H1 (cell line): Measurements from ENCODE around the gene NARS2. TPM values are rescaled to one million over a fixed set of nuclear protein-coding genes. Genes with fewer than 3 reads are reported as not detected.

Experiments used
- CTCF ChIA-PET: fragments of 300-600 bp; sonication (Branson Sonifier 250); formaldehyde crosslinking; loops from one replicate; lab custom pipeline; 2021; ENCODE audit not compliant: partially characterized antibody; lab: Charles Lee
- POLR2A ChIA-PET: fragments of 300-600 bp; sonication (Branson Sonifier 250); formaldehyde crosslinking; loops from one replicate; lab custom pipeline; 2021; ENCODE audit warnings: inconsistent platforms; ENCODE audit not compliant: partially characterized antibody; lab: Charles Lee
- DNase-seq, 2 experiments: peaks; one replicate each; pipeline versions ENCODE4 v3.0.0 to v3.0.0-alpha.2; 2010 to 2022; ENCODE audit warnings: low spot score in 2 of 2, low read depth in 1 of 2, mixed read lengths in 1 of 2
- FAIRE-seq: peaks from 2 replicates; lab custom pipeline; 2011; peaks lifted over from hg19 to GRCh38; lab: Jason Lieb, UNC
- H2AFZ ChIP-seq: 2 replicates; pipeline ENCODE4 v1.8.1; 2012; ENCODE audit warnings: low read length, inconsistent platforms
- H2AK5ac ChIP-seq: 2 replicates; pipeline ENCODE4 v1.6.1; 2013; ENCODE audit warnings: low read depth, low read length
- H2BK120ac ChIP-seq: replicated peaks from 2 replicates; pipeline ENCODE3; 2013; ENCODE audit warnings: low read depth, low read length, inconsistent platforms
- H2BK12ac ChIP-seq: 2 replicates; pipeline ENCODE4 v1.6.1; 2013; ENCODE audit warnings: low read depth, low read length
- H2BK15ac ChIP-seq: 2 replicates; pipeline ENCODE4 v1.6.1; 2013; ENCODE audit warnings: low read length
- H2BK20ac ChIP-seq: 2 replicates; pipeline ENCODE4 v1.6.1; 2013; ENCODE audit warnings: low read length
- H2BK5ac ChIP-seq: 2 replicates; pipeline ENCODE4 v1.6.1; 2013; ENCODE audit warnings: low read depth, low read length
- H3K14ac ChIP-seq: 2 replicates; pipeline ENCODE4 v1.6.1; 2013; ENCODE audit warnings: inconsistent platforms; ENCODE audit not compliant: insufficient read length
- H3K18ac ChIP-seq: 2 replicates; pipeline ENCODE4 v1.6.1; 2013; ENCODE audit warnings: low read length; ENCODE audit errors: extremely low read depth
- H3K23ac ChIP-seq: 2 replicates; pipeline ENCODE4 v1.6.1; 2013; ENCODE audit warnings: inconsistent platforms; ENCODE audit not compliant: insufficient read length
- H3K23me2 ChIP-seq: 2 replicates; pipeline ENCODE4 v1.6.1; 2013; ENCODE audit warnings: low read depth, low read length
- H3K27ac ChIP-seq: 2 replicates; pipeline ENCODE4 v1.6.1; 2011; ENCODE audit warnings: low read depth, low read length, inconsistent platforms
- H3K27me3 ChIP-seq, 4 experiments: replicated peaks in 1 of 4; 1 replicate in 1 of 4; 2 replicates in 3 of 4; pipeline versions ENCODE4 v1.6.1 to v1.8.1; 2011 to 2013; ENCODE audit warnings: low read length in 3 of 4, mild to moderate bottlenecking in 3 of 4, inconsistent platforms in 2 of 4, mixed read lengths in 2 of 4, moderate library complexity in 1 of 4; ENCODE audit not compliant: control insufficient read depth in 3 of 4, insufficient read depth in 3 of 4; ENCODE audit errors: extremely low read depth in 1 of 4
- H3K36me3 ChIP-seq, 4 experiments: 2 replicates each; pipeline versions ENCODE4 v1.6.1 to v1.8.1; 2011 to 2013; ENCODE audit warnings: mild to moderate bottlenecking in 4 of 4, low read length in 3 of 4, moderate library complexity in 2 of 4, control low read depth in 1 of 4, inconsistent platforms in 1 of 4; ENCODE audit not compliant: insufficient read depth in 4 of 4, control insufficient read depth in 2 of 4
- H3K4ac ChIP-seq: replicated peaks from 2 replicates; pipeline ENCODE3; 2013; ENCODE audit warnings: low read length, low read depth, mixed read lengths, inconsistent platforms; ENCODE audit not compliant: insufficient read length
- H3K4me1 ChIP-seq, 4 experiments: replicated peaks in 1 of 4; 1 replicate in 1 of 4; 2 replicates in 3 of 4; pipeline versions ENCODE4 v1.6.1 to v1.8.1; 2011 to 2013; ENCODE audit warnings: low read length in 3 of 4, inconsistent platforms in 2 of 4, mixed read lengths in 1 of 4; ENCODE audit not compliant: insufficient read depth in 4 of 4, control insufficient read depth in 3 of 4
- H3K4me2 ChIP-seq, 2 experiments: 2 replicates each; pipeline versions ENCODE4 v1.6.1 to v1.8.1; 2011 to 2013; ENCODE audit warnings: low read depth in 2 of 2, low read length in 2 of 2, control low read depth in 1 of 2, inconsistent platforms in 1 of 2, mild to moderate bottlenecking in 1 of 2; ENCODE audit not compliant: insufficient read depth in 1 of 2
- H3K4me3 ChIP-seq, 4 experiments: fragments of 200-600, 300-600 bp in 1 of 4; sonication (generic), shearing (Covaris generic), sonication (Bioruptor Twin) in 1 of 4; 2 replicates each; pipeline versions ENCODE4 v1.5.1 to v1.8.1; 2011 to 2016; ENCODE audit warnings: low read length in 4 of 4, low read depth in 3 of 4, control low read depth in 2 of 4, inconsistent platforms in 2 of 4, mild to moderate bottlenecking in 2 of 4, mixed read lengths in 1 of 4, moderate library complexity in 1 of 4; ENCODE audit not compliant: insufficient read depth in 2 of 4; ENCODE audit errors: extremely low read depth in 1 of 4
- H3K56ac ChIP-seq: replicated peaks from 2 replicates; pipeline ENCODE3; 2013; ENCODE audit warnings: low read depth, mild to moderate bottlenecking, mixed read lengths, low read length, inconsistent platforms; ENCODE audit not compliant: insufficient read length
- H3K79me1 ChIP-seq: 2 replicates; pipeline ENCODE4 v1.6.1; 2013; ENCODE audit warnings: low read depth, low read length, control low read depth
- H3K79me2 ChIP-seq, 2 experiments: 2 replicates each; pipeline versions ENCODE4 v1.6.1 to v1.8.1; 2012 to 2013; ENCODE audit warnings: low read length in 2 of 2, mild to moderate bottlenecking in 2 of 2, inconsistent platforms in 1 of 2; ENCODE audit not compliant: insufficient read depth in 2 of 2, control insufficient read depth in 1 of 2
- H3K9ac ChIP-seq, 4 experiments: replicated peaks in 1 of 4; 1 replicate in 1 of 4; 2 replicates in 3 of 4; pipeline versions ENCODE4 v1.6.1 to v1.8.1; 2011 to 2013; ENCODE audit warnings: low read depth in 3 of 4, low read length in 3 of 4, control low read depth in 2 of 4, mild to moderate bottlenecking in 2 of 4, moderate library complexity in 2 of 4, inconsistent platforms in 1 of 4; ENCODE audit errors: extremely low read depth in 1 of 4
- H3K9me3 ChIP-seq, 2 experiments: 2 replicates each; pipeline versions ENCODE4 v1.6.1 to v1.8.1; 2012 to 2013; ENCODE audit warnings: mild to moderate bottlenecking in 2 of 2, moderate library complexity in 2 of 2, control low read depth in 1 of 2, inconsistent platforms in 1 of 2, low read depth in 1 of 2, low read length in 1 of 2, mixed read lengths in 1 of 2; ENCODE audit not compliant: insufficient read depth in 2 of 2
- H4K20me1 ChIP-seq, 2 experiments: replicated peaks in 1 of 2; 2 replicates each; pipeline versions ENCODE3 to v1.8.1; 2011 to 2013; ENCODE audit warnings: inconsistent platforms in 2 of 2, low read length in 2 of 2, mild to moderate bottlenecking in 1 of 2; ENCODE audit not compliant: insufficient read depth in 2 of 2, control insufficient read depth in 1 of 2
- H4K5ac ChIP-seq: 2 replicates; pipeline ENCODE4 v1.6.1; 2013; ENCODE audit warnings: low read length, low read depth, mixed read lengths, inconsistent platforms; ENCODE audit not compliant: insufficient read length
- H4K8ac ChIP-seq: 2 replicates; pipeline ENCODE4 v1.8.0; 2013; ENCODE audit warnings: mild to moderate bottlenecking, moderate library complexity, low read length, inconsistent platforms; ENCODE audit not compliant: insufficient read depth; ENCODE audit errors: extremely low read depth
- H4K91ac ChIP-seq: replicated peaks from 2 replicates; pipeline ENCODE3; 2013; ENCODE audit warnings: low read length, mixed read lengths, inconsistent platforms; ENCODE audit not compliant: insufficient read length
- ASH2L ChIP-seq: fragments of 200-600, 300-600 bp; sonication (generic); IDR thresholded peaks from one replicate; pipeline ENCODE4 v1.7.1; 2017; ENCODE audit warnings: low read length
- BRCA1 ChIP-seq: IDR thresholded peaks from 2 replicates; pipeline ENCODE4 v1.6.1; 2012; ENCODE audit warnings: low read depth, low read length, improper control_type of control experiment
- CHD2 ChIP-seq: IDR thresholded peaks from 2 replicates; pipeline ENCODE4 v1.6.1; 2012; ENCODE audit warnings: low read length, improper control_type of control experiment
- JUN ChIP-seq: IDR thresholded peaks from 2 replicates; pipeline ENCODE4 v1.6.1; 2011; ENCODE audit warnings: low read depth, mild to moderate bottlenecking, improper control_type of control experiment, low read length
- PHF8 ChIP-seq: fragments of 200-600 bp; sonication (generic); conservative IDR thresholded peaks from 2 replicates; pipeline ENCODE4 v1.7.1; 2012; ENCODE audit warnings: low read depth, mild to moderate bottlenecking, inconsistent platforms, low read length, moderate library complexity
- POLR2A ChIP-seq, 2 experiments: IDR thresholded peaks; 1 replicate in 1 of 2; 2 replicates in 1 of 2; pipeline ENCODE4 v1.6.1; 2011; ENCODE audit warnings: low read depth in 2 of 2, low read length in 2 of 2, mild to moderate bottlenecking in 2 of 2; ENCODE audit errors: control extremely low read depth in 1 of 2
- RFX5 ChIP-seq: IDR thresholded peaks from 2 replicates; pipeline ENCODE4 v1.6.1; 2011; ENCODE audit warnings: low read depth, low read length, improper control_type of control experiment, borderline replicate concordance
- RXRA ChIP-seq: IDR thresholded peaks from 2 replicates; pipeline ENCODE4 v1.6.1; 2011; ENCODE audit warnings: low read depth, mild to moderate bottlenecking, low read length, moderate library complexity; ENCODE audit not compliant: insufficient read depth
- SUZ12 ChIP-seq: fragments of 200-600 bp; sonication (generic); IDR thresholded peaks from 2 replicates; pipeline ENCODE4 v1.6.1; 2012; ENCODE audit warnings: mild to moderate bottlenecking, inconsistent platforms, low read length, moderate library complexity, mixed read lengths
- TAF1 ChIP-seq: IDR thresholded peaks from 2 replicates; pipeline ENCODE4 v1.6.1; 2011; ENCODE audit warnings: mild to moderate bottlenecking, low read depth, low read length
- WGBS, 2 experiments: shearing (Covaris generic) in 1 of 2; methylation state at CpG; one replicate each; pipeline versions ENCODE4 v1.1.6 to v1.1.7; 2013 to 2015; ENCODE audit warnings: low lambda C conversion rate in 2 of 2, mixed read lengths in 2 of 2, inconsistent platforms in 1 of 2, low coverage in 1 of 2, missing lambda C conversion rate in 1 of 2; ENCODE audit not compliant: insufficient replicate concordance in 2 of 2, insufficient coverage in 1 of 2, insufficient read length in 1 of 2; ENCODE audit errors: extremely low coverage in 1 of 2, missing lambda C conversion rate in 1 of 2; 5-methylcytosine and 5-hydroxymethylcytosine counted together
- polyA plus RNA-seq, 7 experiments: library from polyadenylated mRNA; depleted of rRNA in 3 of 7; stranded (reverse) in 5 of 7; unstranded in 2 of 7; fragments of >200 nt in 5 of 7; fragments of 200-250 nt in 2 of 7; gene quantifications; 1 replicate in 5 of 7; 2 replicates in 1 of 7; 4 replicates in 1 of 7; pipeline versions ENCODE4 v1.2.1 to v1.2.3, GENCODE V29; 2011 to 2013; ENCODE audit warnings: missing spikeins in 2 of 7, mixed read lengths in 2 of 7
- total RNA-seq: library from RNA; stranded (reverse); fragmentation: NEBNext Ultra II Directional; extraction: Animal tissue kit (Norgen Biotek cat#: 25700); gene quantifications from 2 replicates; pipeline ENCODE4 v1.2.1, GENCODE V29; 2021
- TF ChIP-seq, protein P1 (sequence below): IDR thresholded peaks from 2 replicates; pipeline ENCODE4 v1.6.1; 2012; ENCODE audit warnings: inconsistent platforms

The NARS2 gene
- total and polyA plus RNA-seq, 2 of the 8 experiments (the other 6 are each of a cell fraction or from before 2014, with no cell fraction given) = 26.2 to 51.6 TPM

DNA sequence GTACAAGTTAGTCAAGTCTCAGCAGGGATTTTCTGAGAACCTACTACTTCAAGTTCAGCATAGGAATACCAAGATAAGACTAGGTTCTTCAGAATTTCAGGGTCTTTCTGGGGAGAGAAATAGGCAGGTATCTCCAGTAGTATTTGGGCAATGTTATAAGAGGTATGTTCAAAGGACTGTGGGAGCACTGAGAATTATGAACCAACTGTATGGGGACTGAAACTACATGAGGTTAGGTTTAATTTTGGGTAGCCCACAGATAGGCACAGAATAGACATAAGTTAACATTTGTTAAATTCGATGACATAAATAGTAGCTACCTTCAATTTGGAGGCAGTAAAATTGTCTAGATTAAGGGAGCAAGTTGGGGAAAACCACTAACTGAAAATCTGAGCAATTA lies 147.8 kb downstream of the NARS2 start:
- Histone ChIP-seq H3K79me1 (no peaks in the 10 kb centered on the region), H3K56ac (no peak overlapping the region), H3K27me3 (no peaks in the 10 kb centered on the region), H3K4me1 (peaks cover 0 to 10% (median 4%) of the 10 kb centered on the region in 4 experiments; a peak in 3 of 7 replicates), H2BK15ac (no peak overlapping the region), H4K5ac (no peak overlapping the region), H4K8ac (no peak overlapping the region), H3K4me3 (no peak overlapping the region), H4K20me1 (no peaks in the 10 kb centered on the region), H2AK5ac (no peak overlapping the region), H3K23me2 (peaks cover 2% of the 10 kb centered on the region; the same call in 1 of the 2 replicates), H3K4me2 (no peak overlapping the region), H3K27ac (no peak overlapping the region), H3K4ac (no peak overlapping the region), H4K91ac (no peak overlapping the region), H2BK5ac (no peak overlapping the region), H3K23ac (no peak overlapping the region), H3K36me3 (no peaks in the 10 kb centered on the region; a peak in 1 of 8 replicates), H3K14ac (no peak overlapping the region), H2BK20ac (no peak overlapping the region), H2BK120ac (no peak overlapping the region), H3K79me2 (no peaks in the 10 kb centered on the region), H3K9ac (no peak overlapping the region), H2AFZ (no peak overlapping the region), H2BK12ac (no peak overlapping the region), H3K9me3 (no peaks in the 10 kb centered on the region), H3K18ac (no peak overlapping the region)
- ChIA-PET CTCF (interaction anchor here (1.0 to 6.4 kb wide), 6 partner anchors 7 to 199 kb away, joined by 3 to 87 read pairs (median 8); partner anchors contain the start of gene GAB2), POLR2A (interaction anchor here (0.6 to 5.9 kb wide), 2 partner anchors 9 to 322 kb away, joined by 3 to 33 read pairs; partner anchors contain the start of gene GAB2)
- DNase-seq = no peak
- WGBS, 2 experiments = 88% methylated on average over 1 of the region's 1 CpG; no CpG with 5 or more reads in 1 of the 2 experiments
- FAIRE-seq = no peak
- TF ChIP-seq POLR2A (IDR thresholded peaks at IDR 0.05; ENCODE audit: control extremely low read depth in 1 of 2, low read depth in 2 of 2, low read length in 2 of 2) = no peak
- TF ChIP-seq RXRA = no peak
- TF ChIP-seq, protein P1, sequence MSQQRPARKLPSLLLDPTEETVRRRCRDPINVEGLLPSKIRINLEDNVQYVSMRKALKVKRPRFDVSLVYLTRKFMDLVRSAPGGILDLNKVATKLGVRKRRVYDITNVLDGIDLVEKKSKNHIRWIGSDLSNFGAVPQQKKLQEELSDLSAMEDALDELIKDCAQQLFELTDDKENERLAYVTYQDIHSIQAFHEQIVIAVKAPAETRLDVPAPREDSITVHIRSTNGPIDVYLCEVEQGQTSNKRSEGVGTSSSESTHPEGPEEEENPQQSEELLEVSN = no peak
- TF ChIP-seq ASH2L = no peak
- TF ChIP-seq TAF1 = no peak
- no peak for TF ChIP-seq SUZ12
- no peak for TF ChIP-seq PHF8
- no peak for TF ChIP-seq CHD2
- TF ChIP-seq BRCA1 = no peak
- TF ChIP-seq RFX5 = no peak
- TF ChIP-seq JUN = no peak
